HCT116 (cell line): ENCODE data around the gene ZNF606. TPM values are rescaled to one million over a fixed set of nuclear protein-coding genes. Genes with fewer than 3 reads are reported as not detected.
"Not testable (repeated sequence)": the region's sequence is repeated elsewhere in the genome, so short reads cannot be mapped to it uniquely, and the experiment has no call there.

Experiments
- ATAC-seq: fragments of 200-7000 bp; cut with Tn5 transposase; 2 replicates; pipeline ENCODE4 v1.9.1; 2020; ENCODE audit warnings: mild to moderate bottlenecking, moderate library complexity
- BruUV-seq: library from RNA; stranded (reverse); fragments of 400-500 nt; replicated peaks from 2 replicates; lab custom pipeline; 2021; lab: Mats Ljungman, UMichigan
- CTCF ChIA-PET: fragments of 300-600 bp; sonication (Branson Sonifier 250); formaldehyde crosslinking; loops from one replicate; lab custom pipeline; 2021; ENCODE audit warnings: antibody characterized with exemption; lab: Charles Lee
- POLR2A ChIA-PET: fragments of 300-600, 350-600 bp; sonication (Branson Sonifier 250); formaldehyde crosslinking; loops from one replicate; lab custom pipeline; 2021; ENCODE audit warnings: antibody characterized with exemption; lab: Charles Lee
- RAD21 ChIA-PET, 2 experiments: fragments of 300-600 bp; sonication (Branson Sonifier 250); formaldehyde crosslinking; loops; one replicate each; lab custom pipeline; 2023; ENCODE audit warnings: low total read pairs in 2 of 2; ENCODE audit not compliant: uncharacterized antibody in 2 of 2, unreplicated experiment in 2 of 2, low non-redundant PET in 1 of 2; lab: Charles Lee
- DNase-seq: peaks from one replicate; pipeline ENCODE4 v3.0.0-alpha.2; 2010; ENCODE audit warnings: low read depth, low spot score
- H2AFZ ChIP-seq: fragments of 200-600 bp; shearing (Covaris generic), sonication (generic); 2 replicates; pipeline ENCODE4 v1.6.1; 2017; ENCODE audit warnings: low read depth, mixed run types, mixed read lengths, antibody characterized with exemption, low read length; ENCODE audit not compliant: poor library complexity, severe bottlenecking
- H3K27ac ChIP-seq: 2 replicates; pipeline ENCODE4 v1.5.1; 2012; ENCODE audit warnings: low read depth, low read length
- H3K27me3 ChIP-seq: fragments of 200-600 bp; sonication (generic); 2 replicates; pipeline ENCODE4 v1.6.1; 2016; ENCODE audit warnings: mixed run types, low read length, mixed read lengths; ENCODE audit not compliant: insufficient read depth
- H3K36me3 ChIP-seq, 2 experiments: fragments of 200-500 bp in 1 of 2; fragments of 200-600 bp in 1 of 2; sonication (Bioruptor generic) in 1 of 2; sonication (generic) in 1 of 2; 2 replicates each; pipeline versions ENCODE4 v1.5.1 to v1.6.1; 2014 to 2016; ENCODE audit warnings: low read length in 2 of 2, inconsistent platforms in 1 of 2, mixed read lengths in 1 of 2, mixed run types in 1 of 2; ENCODE audit not compliant: insufficient read depth in 2 of 2, control insufficient read depth in 1 of 2
- H3K4me1 ChIP-seq, 2 experiments: fragments of 200-600 bp in 1 of 2; sonication (generic) in 1 of 2; 2 replicates each; pipeline versions ENCODE4 v1.5.1 to v1.6.1; 2012 to 2017; ENCODE audit warnings: low read length in 2 of 2, inconsistent platforms in 1 of 2, mild to moderate bottlenecking in 1 of 2, mixed read lengths in 1 of 2, mixed run types in 1 of 2, moderate library complexity in 1 of 2; ENCODE audit not compliant: insufficient read depth in 2 of 2, control insufficient read depth in 1 of 2
- H3K4me2 ChIP-seq: fragments of 200-600 bp; sonication (generic); 2 replicates; pipeline ENCODE4 v1.6.1; 2017; ENCODE audit warnings: mixed run types, low read length, mixed read lengths
- H3K4me3 ChIP-seq, 2 experiments: fragments of 200-600 bp in 1 of 2; sonication (generic) in 1 of 2; replicated peaks in 1 of 2; 2 replicates each; pipeline ENCODE4 v1.5.1; 2011 to 2016; ENCODE audit warnings: low read length in 2 of 2, control low read depth in 1 of 2, low read depth in 1 of 2, mild to moderate bottlenecking in 1 of 2, mixed read lengths in 1 of 2, mixed run types in 1 of 2
- H3K79me2 ChIP-seq: fragments of 200-600 bp; sonication (generic); 2 replicates; pipeline ENCODE4 v1.6.1; 2017; ENCODE audit warnings: mild to moderate bottlenecking, mixed run types, low read length, moderate library complexity, mixed read lengths; ENCODE audit not compliant: insufficient read depth
- H3K9ac ChIP-seq: fragments of 200-600 bp; sonication (generic); 2 replicates; pipeline ENCODE4 v1.6.1; 2016; ENCODE audit warnings: low read length, mixed read lengths
- H3K9me2 ChIP-seq: fragments of 200-600 bp; sonication (generic), shearing (Covaris generic); 2 replicates; pipeline ENCODE4 v1.6.1; 2017; ENCODE audit warnings: mixed run types, mild to moderate bottlenecking, moderate library complexity; ENCODE audit not compliant: insufficient read depth
- H3K9me3 ChIP-seq, 2 experiments: fragments of 200-500 bp in 1 of 2; fragments of 200-600 bp in 1 of 2; sonication (Bioruptor generic) in 1 of 2; sonication (generic) in 1 of 2; 2 replicates each; pipeline ENCODE4 v1.6.1; 2014 to 2017; ENCODE audit warnings: low read length in 2 of 2, mixed read lengths in 2 of 2, inconsistent platforms in 1 of 2, low read depth in 1 of 2, mild to moderate bottlenecking in 1 of 2, mixed run types in 1 of 2, moderate library complexity in 1 of 2; ENCODE audit not compliant: control insufficient read depth in 1 of 2, insufficient read depth in 1 of 2
- H4K20me1 ChIP-seq: fragments of 200-600 bp; sonication (generic), shearing (Covaris generic); 2 replicates; pipeline ENCODE4 v1.6.1; 2017; ENCODE audit warnings: mixed run types, mild to moderate bottlenecking, moderate library complexity; ENCODE audit not compliant: insufficient read depth
- EZH2 ChIP-seq: fragments of 200-600 bp; sonication (generic); IDR thresholded peaks from 2 replicates; pipeline ENCODE4 v1.6.1; 2017; ENCODE audit warnings: antibody characterized with exemption, mixed run types
- EZH2phosphoT487 ChIP-seq: fragments of 200-600 bp; IDR thresholded peaks from 2 replicates; pipeline ENCODE4 v1.6.1; 2018; ENCODE audit warnings: antibody characterized with exemption, borderline replicate concordance
- POLR2A ChIP-seq: IDR thresholded peaks from 2 replicates; pipeline ENCODE4 v1.7.0; 2011; ENCODE audit warnings: borderline replicate concordance; ENCODE audit not compliant: insufficient read depth, insufficient read length; ENCODE audit errors: extremely low read depth
- POLR2AphosphoS5 ChIP-seq: IDR thresholded peaks from 2 replicates; pipeline ENCODE4 v1.6.1; 2011; ENCODE audit warnings: mild to moderate bottlenecking, low read depth, low read length, moderate library complexity
- RAD21 ChIP-seq: IDR thresholded peaks from 2 replicates; pipeline ENCODE4 v1.6.1; 2012; ENCODE audit warnings: low read depth, mild to moderate bottlenecking
- YY1 ChIP-seq: IDR thresholded peaks from 2 replicates; pipeline ENCODE4 v1.6.1; 2011; ENCODE audit warnings: low read length, low read depth, moderate library complexity, mild to moderate bottlenecking; ENCODE audit not compliant: insufficient replicate concordance; ENCODE audit errors: extremely low read depth
- intact Hi-C: fragments of 100-400 bp; cut with micrococcal nuclease; formaldehyde crosslinking; loops from 2 replicates; pipeline ENCODE4 v1.10.0; 2022
- total RNA-seq: library from RNA; stranded (reverse); gene quantifications from one replicate; pipeline ENCODE4 v1.2.1, GENCODE V29; 2021; ENCODE audit not compliant: unreplicated experiment
- TF ChIP-seq, protein P1 (sequence below): IDR thresholded peaks from 2 replicates; pipeline ENCODE4 v1.6.1; 2011; ENCODE audit warnings: mild to moderate bottlenecking, low read length, moderate library complexity; ENCODE audit not compliant: insufficient replicate concordance; ENCODE audit errors: extremely low read depth
- TF ChIP-seq, protein P2 (sequence below), 3 experiments: fragments of 200-600 bp in 1 of 3; sonication (generic) in 1 of 3; IDR thresholded peaks in 2 of 3; conservative IDR thresholded peaks in 1 of 3; 2 replicates each; pipeline ENCODE4 v1.5.1; 2012 to 2017; ENCODE audit warnings: low read depth in 2 of 3, low read length in 2 of 3, antibody characterized with exemption in 1 of 3, borderline replicate concordance in 1 of 3, control low read depth in 1 of 3, mild to moderate bottlenecking in 1 of 3, mixed read lengths in 1 of 3, mixed run types in 1 of 3, moderate library complexity in 1 of 3; ENCODE audit not compliant: insufficient read depth in 1 of 3

The ZNF606 gene
- total RNA-seq, 1 experiment from 2014 or later, result 0.05 TPM

GRCh38 chr19:58008877-58009276 is 6.3 kb upstream of the ZNF606 start:
- H3K9me3 ChIP-seq, result peaks cover 0 to 11% of the 10 kb centered on the region in 2 experiments; a peak in 2 of 4 replicates
- CTCF ChIA-PET, H3K9me2 ChIP-seq, H3K4me1 ChIP-seq, H3K36me3 ChIP-seq, intact Hi-C loops, ATAC-seq, H2AFZ ChIP-seq, H3K4me2 ChIP-seq, BruUV-seq, H3K27me3 ChIP-seq, RAD21 ChIA-PET, H4K20me1 ChIP-seq, H3K9ac ChIP-seq, POLR2A ChIA-PET, H3K27ac ChIP-seq, H3K79me2 ChIP-seq, H3K4me3 ChIP-seq, DNase-seq: not testable (repeated sequence)

DNA sequence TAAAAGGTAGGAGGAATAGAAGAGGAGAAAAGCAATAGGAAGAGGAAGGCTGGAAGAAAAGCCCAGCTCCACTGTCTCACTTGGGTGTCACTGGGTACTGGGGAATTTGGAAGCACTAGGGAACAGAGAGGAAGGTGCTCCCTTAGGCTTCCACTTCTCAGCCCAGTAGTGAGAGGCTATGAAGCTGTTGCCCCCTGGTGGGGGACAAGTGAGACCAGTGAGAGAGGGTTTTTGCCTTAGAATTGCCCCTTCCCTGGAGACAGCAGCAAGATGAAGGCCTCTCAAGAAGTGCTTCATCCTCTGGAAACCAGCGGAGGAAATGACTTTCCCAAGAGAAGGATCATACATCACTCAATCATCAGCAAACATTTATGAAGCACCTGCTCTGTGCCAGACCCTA is 4.7 kb upstream of the ZNF606 start:
- H3K9me3 ChIP-seq, result peaks cover 0 to 11% of the 10 kb centered on the region in 2 experiments; a peak in 2 of 4 replicates

More for the DNA sequence above, 4.7 kb upstream of the ZNF606 start:
- ChIA-PET RAD21 (no interaction called here), POLR2A (no interaction called here), CTCF (no interaction called here)
- Histone ChIP-seq H3K79me2 (no peaks in the 10 kb centered on the region), H4K20me1 (no peaks in the 10 kb centered on the region), H3K27me3 (no peaks in the 10 kb centered on the region), H3K27ac (no peak overlapping the region), H3K9ac (no peak overlapping the region), H3K36me3 (no peaks in the 10 kb centered on the region), H3K9me2 (no peaks in the 10 kb centered on the region), H3K4me1 (no peaks in the 10 kb centered on the region), H3K4me2 (no peak overlapping the region), H2AFZ (no peak overlapping the region), H3K4me3 (no peak overlapping the region)
- no TSS peak for BruUV-seq
- TF ChIP-seq, protein P1, sequence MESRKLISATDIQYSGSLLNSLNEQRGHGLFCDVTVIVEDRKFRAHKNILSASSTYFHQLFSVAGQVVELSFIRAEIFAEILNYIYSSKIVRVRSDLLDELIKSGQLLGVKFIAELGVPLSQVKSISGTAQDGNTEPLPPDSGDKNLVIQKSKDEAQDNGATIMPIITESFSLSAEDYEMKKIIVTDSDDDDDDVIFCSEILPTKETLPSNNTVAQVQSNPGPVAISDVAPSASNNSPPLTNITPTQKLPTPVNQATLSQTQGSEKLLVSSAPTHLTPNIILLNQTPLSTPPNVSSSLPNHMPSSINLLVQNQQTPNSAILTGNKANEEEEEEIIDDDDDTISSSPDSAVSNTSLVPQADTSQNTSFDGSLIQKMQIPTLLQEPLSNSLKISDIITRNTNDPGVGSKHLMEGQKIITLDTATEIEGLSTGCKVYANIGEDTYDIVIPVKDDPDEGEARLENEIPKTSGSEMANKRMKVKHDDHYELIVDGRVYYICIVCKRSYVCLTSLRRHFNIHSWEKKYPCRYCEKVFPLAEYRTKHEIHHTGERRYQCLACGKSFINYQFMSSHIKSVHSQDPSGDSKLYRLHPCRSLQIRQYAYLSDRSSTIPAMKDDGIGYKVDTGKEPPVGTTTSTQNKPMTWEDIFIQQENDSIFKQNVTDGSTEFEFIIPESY, result no peak
- peak; percentile 32 for TF ChIP-seq RAD21
- TF ChIP-seq YY1, result no peak
- no peak for TF ChIP-seq EZH2
- no peak for TF ChIP-seq POLR2AphosphoS5
- no peak for TF ChIP-seq EZH2phosphoT487
- no peak for TF ChIP-seq POLR2A
- TF ChIP-seq, protein P2, sequence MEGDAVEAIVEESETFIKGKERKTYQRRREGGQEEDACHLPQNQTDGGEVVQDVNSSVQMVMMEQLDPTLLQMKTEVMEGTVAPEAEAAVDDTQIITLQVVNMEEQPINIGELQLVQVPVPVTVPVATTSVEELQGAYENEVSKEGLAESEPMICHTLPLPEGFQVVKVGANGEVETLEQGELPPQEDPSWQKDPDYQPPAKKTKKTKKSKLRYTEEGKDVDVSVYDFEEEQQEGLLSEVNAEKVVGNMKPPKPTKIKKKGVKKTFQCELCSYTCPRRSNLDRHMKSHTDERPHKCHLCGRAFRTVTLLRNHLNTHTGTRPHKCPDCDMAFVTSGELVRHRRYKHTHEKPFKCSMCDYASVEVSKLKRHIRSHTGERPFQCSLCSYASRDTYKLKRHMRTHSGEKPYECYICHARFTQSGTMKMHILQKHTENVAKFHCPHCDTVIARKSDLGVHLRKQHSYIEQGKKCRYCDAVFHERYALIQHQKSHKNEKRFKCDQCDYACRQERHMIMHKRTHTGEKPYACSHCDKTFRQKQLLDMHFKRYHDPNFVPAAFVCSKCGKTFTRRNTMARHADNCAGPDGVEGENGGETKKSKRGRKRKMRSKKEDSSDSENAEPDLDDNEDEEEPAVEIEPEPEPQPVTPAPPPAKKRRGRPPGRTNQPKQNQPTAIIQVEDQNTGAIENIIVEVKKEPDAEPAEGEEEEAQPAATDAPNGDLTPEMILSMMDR (IDR thresholded peaks at IDR 0.05 in 2 of 3, conservative IDR thresholded peaks at IDR 0.05 in 1 of 3; ENCODE audit: borderline replicate concordance in 1 of 3, insufficient read depth in 1 of 3, low read depth in 2 of 3, low read length in 2 of 3), result 0 out of 6 replicates have a peak, but pooled peaks of 1 of the 3 experiments have one; percentile 13
- no peak for DNase-seq
- intact Hi-C loops, result no loop called here
- ATAC-seq, result no peak
